Globus pallidus (tissue), 1 donor: ENCODE results near the gene GJC2.

Experiments
- DNase-seq: peaks from one replicate; pipeline ENCODE4 v3.0.0-alpha.2; 2015; ENCODE audit warnings: low spot score

The GJC2 gene

GRCh38 chr1:228114827-228115226, 34.9 kb upstream of the GJC2 start:
- DNase-seq, result no peak

DNA sequence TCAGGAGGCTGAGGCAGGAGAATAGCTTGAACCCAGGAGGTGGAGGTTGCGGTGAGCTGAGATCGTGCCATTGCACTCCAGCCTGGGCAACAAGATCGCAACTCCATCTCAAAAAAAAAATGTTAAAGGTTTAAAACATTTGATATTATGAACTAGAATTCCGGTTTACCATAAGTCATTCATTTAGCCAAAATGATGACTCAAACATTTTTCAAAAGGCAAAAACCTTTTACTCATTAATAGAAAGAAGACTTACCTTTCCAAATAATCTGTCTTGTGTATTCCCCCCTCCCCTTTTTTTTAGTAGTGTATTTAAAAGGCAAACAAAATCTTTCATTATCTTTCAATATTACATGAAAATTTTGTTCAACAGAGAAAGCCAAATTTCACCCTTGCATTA, 32.4 kb upstream of the GJC2 start:
- no peak for DNase-seq

DNA sequence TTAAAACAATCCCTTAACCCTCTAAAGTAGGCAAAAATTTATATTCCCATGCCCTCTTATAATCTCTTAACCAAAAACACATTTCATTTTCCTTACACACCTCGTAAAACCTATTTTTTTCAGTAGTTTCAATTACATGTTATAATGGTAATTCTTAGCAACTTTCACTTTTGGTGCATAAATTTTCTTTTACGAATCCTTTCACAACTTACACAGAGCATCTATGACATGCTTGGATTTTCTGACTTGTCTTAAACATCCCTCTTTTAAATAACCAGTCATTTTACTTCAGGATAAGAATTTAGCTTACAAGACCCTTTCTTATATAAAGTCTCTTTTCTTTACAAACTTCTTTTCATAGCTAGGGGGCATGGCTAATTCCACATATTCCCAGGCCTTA, 31.7 kb upstream of the GJC2 start:
- DNase-seq, result no peak

DNA sequence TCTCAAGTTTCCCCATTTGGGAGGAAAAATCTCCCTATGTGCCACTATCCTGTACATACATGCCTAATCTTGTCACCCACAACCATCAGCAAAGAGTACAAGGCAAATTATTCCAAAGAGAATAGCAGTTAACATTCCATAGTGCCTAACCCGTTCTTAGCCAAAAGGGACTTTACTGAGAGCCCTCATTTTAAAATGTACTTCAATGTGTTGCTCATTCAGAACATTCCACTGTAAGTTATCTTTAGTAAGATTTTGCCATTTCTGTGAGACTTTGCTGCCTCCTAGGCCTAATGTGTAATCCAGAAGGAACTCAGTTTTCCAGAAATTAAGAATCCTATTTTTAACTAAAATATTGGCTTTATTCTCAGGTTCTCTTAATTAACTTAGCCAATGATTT, 29.4 kb upstream of the GJC2 start:
- no peak for DNase-seq

DNA sequence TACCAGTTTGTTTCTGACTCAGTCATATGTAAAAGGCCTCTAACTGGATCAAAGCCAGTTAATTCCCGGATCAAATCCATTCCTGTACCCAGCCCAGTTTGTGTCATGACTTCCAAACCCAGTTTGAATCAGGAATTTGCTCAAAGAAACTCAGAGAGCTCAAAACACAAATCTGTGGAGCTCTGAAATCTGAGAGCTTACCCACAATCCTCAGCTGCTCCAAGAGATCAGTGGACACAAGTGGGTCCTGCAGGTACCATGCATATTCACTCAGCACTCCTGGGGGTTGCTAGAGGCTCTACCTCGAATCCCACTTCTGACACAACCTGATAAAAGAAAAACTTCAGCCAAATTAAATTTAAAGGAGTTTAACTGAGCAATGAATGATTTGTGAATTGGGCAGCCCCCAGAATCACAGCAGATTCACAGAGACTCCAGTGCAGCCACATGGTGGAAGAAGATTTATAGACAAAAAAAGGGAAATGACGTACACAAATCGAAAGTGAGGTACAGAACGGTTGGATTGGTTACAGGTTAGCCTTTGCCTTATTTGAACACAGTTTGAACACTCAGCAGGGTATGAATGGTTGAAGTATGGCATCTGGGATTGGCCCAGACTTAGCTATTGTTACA, 28.8 kb upstream of the GJC2 start:
- DNase-seq, result no peak

DNA sequence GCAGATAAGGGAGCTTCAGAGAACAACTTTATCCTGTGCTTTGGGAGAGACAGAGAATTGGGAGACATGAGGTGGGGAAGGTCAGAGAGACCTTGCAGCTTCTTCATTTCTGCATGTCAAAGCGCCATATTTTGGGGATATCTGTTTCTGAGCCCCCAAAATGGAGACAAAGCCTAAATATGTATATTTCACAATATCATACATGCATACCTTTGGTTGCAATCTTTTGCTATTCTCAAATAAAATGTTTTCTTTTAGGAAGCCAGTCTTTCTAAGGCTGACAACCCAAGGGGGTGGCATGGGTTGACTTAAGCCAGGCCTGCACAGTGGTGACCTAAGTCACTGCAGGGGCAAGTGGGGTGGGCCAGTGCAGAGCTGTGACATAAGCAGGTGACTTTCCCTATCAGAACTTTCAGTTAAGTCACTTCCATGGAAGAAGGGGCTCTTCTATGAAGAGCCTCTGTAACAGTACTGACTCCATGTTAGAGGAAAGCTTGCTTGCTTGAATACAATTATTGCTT, 26.7 kb upstream of the GJC2 start:
- no peak for DNase-seq

GRCh38 chr1:228123505-228123904, 26.2 kb upstream of the GJC2 start:
- no peak for DNase-seq

GRCh38 chr1:228125185-228125584, 24.5 kb upstream of the GJC2 start:
- DNase-seq, result no peak

DNA sequence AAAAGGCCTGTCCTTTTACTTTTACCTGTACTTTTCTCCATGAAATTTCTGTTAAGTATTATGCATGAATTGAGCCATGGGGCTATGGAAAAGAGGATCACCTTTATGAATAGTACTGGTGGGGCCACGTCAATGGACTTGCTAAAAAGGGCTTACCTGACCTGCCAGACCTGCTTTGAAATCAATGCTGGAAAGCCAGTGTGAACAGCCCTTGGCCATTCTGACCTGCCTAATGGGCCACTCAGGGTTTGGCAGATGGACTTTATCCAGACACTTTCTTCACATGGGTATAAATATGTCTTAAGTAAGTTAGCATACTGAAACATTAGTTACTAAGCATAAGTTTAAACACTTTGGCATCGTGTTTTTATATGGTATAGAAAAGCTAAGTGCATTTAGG, 18.0 kb upstream of the GJC2 start:
- no peak for DNase-seq

DNA sequence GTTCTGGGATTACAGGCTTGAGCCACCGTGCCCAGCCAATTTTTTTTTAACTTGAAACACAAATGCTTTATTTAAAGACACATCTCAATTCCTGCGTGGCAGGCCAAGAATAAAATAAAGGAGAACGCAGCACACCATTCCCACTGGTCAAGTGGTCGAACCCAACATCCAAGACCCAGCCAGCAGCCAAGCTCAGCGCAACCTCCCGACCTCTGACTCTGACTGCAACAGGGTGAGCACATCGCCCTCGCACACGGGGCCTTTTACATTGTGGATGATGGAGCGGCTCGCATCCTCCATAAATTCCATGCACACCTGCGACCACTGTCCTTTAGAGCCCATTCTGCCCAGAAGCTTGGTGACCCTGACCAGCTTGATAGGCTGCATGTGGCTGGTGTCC, 15.1 kb upstream of the GJC2 start:
- no peak for DNase-seq

- DNase-seq, result no peak
Measured at GRCh38 chr1:228136901-228137300, 12.8 kb upstream of the GJC2 start.

DNA sequence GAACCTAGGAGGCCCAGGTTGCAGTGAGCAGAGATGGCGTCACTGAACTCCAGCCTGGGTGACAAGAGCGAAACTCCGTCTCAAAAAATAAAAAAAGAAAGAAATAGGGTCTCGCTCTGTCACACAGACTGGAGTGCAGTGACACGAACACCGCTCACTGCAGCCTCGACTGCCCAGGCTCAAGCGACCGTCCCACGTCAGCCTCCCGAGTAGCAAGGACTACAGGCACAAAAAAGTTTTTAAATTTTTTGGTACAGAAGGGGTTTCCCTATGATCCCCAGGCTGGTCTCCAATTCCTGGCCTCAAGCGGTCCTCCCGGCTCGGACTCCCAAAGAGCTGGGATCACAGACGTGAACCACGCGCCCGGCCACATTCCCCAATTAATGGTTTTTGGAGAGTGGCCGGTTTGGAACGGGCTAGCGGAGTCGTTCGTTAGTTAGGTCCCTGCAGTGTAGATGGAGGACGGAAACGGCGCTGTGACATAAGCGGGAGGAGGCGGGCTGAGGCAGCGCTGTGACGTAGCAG, 10.3 kb upstream of the GJC2 start:
- no peak for DNase-seq

DNA sequence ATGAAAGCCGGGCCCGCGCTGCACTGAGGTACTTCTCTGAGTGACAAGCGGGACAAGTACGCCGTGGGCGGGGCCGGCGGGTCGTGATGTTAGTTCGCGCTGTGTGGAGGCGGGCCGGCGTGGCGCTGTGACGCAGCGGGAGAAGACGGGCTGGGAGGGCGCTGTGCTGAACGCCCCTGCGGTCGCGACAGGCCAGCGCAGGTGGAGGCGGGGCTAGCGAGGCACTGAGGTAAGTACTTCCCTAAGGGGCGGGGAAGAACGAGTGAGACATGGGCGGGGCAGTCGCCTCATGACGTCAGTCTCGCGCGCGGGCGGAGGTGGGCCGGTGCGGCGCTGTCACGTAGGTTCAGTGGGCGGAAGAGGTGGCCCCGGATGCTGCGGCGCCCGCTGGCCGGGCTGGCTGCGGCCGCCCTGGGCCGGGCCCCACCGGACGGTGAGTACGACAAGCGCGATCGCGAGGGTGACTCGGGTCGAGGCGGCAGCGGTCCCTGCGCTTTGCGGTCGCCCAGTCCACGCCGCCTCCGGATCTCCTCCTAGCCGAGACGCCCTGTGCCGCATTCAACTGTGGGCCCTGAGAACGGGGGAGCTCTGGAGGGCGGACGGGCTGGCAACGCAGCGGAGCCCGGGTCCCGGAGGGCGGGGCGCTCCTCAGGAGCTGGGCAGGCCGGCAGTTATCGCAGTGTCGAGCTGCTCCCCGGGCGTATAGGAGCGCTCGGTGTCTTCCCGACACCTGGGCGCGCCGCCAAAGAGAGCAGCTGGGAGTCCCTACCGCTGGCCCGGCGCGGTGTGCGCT, 9.6 kb upstream of the GJC2 start, which contains the start of gene GUK1:
Gene GUK1 (plus strand): TSS at position 349 of the 793 bp plus-strand sequence. CDS start 24 bp downstream, at position 373.
- peak; percentile 96 for DNase-seq

DNA sequence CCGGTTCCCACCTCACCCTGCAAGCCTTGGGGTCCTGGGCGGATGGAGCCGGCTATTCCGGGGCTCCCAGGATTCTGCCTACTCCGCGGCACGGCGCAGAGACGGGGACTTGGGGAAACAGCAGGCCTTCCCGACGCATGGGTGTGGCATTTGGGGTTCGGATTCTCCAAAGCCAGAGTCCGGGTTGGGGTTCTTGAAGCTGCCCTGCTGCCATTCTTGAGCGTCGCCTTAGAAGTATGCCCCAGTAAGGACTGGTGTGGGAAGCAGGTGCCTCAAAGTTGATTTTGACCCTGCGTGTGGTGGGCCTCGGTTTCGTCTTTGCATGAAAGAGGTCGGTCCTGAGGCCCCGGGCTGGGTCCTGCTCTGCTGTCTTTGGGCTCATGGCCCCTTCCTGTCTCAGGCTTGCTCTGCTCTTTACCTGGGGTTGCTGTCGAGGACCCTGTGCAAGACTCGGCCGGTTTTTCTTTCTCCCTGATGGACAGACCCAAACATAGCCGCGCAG, 9.0 kb upstream of the GJC2 start:
- DNase-seq, result no peak

- DNase-seq, result no peak
Measured at GRCh38 chr1:228141226-228142044, 8.3 kb upstream of the GJC2 start.

DNA sequence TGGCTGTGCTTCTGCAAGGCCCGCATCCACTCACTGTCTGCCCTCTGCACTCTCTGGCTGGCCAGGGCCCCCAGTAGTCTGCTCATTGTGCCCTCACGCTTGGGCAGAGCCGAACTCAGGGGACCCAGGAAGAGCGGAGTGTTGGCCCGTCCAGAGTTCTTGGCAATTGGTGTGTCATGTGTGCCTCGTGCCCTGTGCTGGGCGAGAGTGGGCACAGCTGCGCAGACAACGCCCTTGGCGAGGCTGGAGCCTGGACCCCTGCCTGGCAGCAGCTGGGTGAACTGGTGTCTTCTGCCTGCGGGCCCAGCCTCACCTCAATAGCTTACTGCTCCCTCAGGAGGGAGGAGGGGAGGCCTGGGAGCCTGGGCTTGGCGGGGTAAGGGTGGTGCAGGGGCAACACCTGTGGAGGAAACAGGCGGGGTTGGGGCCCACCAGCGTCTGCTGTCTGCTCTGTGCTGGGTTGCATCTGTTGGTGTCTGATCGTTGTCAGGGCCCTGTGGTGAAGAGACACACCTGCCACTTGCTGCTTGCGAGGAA, 7.5 kb upstream of the GJC2 start:
- DNase-seq, result no peak

DNA sequence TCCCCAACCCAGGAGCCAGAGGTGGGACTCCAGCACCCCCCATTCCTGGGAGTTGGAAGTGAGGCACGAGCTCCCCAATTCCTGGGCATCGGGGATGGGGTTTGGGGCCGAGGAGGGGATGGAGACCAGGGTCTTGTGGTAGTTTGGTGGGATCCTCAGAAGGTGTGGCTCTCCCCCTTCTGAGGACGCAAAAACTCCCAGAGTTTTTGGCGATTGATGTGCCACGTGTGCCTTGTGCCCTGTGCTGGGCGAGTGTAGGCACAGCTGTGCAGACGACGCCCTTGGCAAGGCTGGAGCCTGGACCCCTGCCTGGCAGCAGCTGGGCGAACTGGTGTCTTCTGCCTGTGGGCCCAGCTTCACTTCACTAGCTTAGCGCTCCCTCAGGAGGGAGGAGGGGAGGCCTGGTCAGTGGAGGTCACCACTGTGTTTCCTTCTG, 7.0 kb upstream of the GJC2 start:
- DNase-seq, result no peak

DNA sequence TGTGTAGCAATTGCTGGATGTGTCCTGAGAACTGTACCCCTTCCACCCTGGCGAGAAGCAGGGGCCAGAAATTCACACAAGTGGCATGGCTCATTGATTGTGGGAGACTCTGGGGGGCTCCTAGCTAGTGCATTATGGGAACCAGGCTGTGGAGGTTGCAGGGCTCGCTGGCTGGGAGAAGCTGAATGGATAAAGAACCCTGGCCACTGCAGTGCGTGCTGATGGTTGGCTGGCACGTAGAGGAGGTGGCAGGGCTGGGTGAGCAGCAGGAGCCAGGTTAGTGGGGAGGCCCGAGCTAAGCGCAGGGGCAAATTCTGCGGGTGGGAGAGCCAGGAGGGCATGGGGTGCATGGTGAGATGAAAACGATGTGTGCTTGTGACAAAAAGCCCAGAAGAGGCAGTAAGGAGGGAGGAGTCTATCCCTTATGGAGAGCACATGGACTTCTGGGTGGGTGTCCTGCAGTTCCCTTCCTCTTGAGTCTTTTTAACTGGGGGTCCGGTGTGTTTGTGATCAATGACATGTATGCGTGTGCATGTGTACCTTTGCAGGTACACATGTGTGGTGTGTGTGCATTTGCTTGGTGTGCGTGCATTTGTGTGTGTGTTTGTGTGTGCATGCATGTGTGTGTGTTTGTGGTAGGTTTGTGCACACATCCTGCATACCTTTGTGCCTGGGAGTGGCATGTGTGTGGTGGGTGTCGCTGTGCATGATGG, 6.1 kb upstream of the GJC2 start:
- no peak for DNase-seq

GRCh38 chr1:228144193-228144992, 5.3 kb upstream of the GJC2 start:
- DNase-seq, result no peak

GRCh38 chr1:228144993-228145343, 4.8 kb upstream of the GJC2 start:
- DNase-seq, result no peak
